ENCODE results near the gene RNF121.

DNA sequence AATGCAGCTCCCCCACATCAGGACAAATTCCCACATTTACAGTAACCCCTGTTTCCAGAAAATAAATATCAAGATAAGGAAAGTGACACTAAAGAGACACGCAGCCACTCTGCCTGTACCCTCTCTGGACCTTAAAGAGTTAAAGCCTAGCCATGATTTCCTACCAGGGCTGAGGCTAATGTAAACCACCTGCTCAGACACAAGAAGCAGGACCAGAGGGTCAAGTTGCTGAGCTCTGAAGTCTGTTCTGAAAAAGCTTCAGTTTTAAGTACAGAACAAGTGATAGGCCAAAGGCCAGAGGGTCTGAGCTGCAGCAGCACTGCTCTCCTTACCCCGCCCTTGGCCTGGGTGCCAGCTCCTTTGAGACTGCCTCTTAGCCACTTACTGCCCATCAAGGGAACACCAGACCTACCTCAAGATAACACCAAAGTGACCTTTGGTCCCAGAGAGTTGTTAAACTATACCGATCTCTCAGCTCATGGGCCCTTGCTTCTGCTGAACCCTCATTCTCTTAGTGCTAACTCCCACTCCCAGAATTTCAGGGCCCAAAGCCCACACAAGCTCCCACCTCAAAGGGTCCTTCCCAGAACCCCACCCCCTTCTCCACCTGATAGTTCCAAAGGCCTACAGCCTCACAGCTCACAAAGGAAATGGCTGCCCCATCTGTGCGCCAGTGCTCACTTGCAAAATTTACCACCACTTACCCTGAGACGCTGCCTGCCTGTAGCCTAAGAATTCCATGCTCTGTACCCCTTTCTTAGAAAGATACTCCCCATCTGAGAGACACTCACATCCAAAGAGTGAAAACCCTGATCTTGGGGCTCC, 110.4 kb downstream of the RNF121 start:
- TF ChIP-seq, protein P1, sequence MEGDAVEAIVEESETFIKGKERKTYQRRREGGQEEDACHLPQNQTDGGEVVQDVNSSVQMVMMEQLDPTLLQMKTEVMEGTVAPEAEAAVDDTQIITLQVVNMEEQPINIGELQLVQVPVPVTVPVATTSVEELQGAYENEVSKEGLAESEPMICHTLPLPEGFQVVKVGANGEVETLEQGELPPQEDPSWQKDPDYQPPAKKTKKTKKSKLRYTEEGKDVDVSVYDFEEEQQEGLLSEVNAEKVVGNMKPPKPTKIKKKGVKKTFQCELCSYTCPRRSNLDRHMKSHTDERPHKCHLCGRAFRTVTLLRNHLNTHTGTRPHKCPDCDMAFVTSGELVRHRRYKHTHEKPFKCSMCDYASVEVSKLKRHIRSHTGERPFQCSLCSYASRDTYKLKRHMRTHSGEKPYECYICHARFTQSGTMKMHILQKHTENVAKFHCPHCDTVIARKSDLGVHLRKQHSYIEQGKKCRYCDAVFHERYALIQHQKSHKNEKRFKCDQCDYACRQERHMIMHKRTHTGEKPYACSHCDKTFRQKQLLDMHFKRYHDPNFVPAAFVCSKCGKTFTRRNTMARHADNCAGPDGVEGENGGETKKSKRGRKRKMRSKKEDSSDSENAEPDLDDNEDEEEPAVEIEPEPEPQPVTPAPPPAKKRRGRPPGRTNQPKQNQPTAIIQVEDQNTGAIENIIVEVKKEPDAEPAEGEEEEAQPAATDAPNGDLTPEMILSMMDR (IDR thresholded peaks at IDR 0.05), result no peak
- no peak for TF ChIP-seq POLR2A (IDR thresholded peaks at IDR 0.05)

All from upper lobe of left lung (tissue), 4 donors.